HepG2 (cell line): ENCODE results near the gene SYT8. TPM values are rescaled to one million over a fixed set of nuclear protein-coding genes. Genes with fewer than 3 reads are reported as not detected.

ENCODE experiments used
- EED ChIP-seq: sonication (generic); formaldehyde crosslinking; IDR thresholded peaks from 2 replicates; pipeline ENCODE4 v1.5.0; 2020; ENCODE audit warnings: mild to moderate bottlenecking, missing genetic modification reagents
- HBP1 ChIP-seq: IDR thresholded peaks from 2 replicates; pipeline ENCODE4 v1.6.1; 2016; ENCODE audit warnings: low read depth, control low read depth
- MTF2 ChIP-seq: sonication (generic); formaldehyde crosslinking; IDR thresholded peaks from 2 replicates; pipeline ENCODE4 v1.5.0; 2020; ENCODE audit warnings: missing genetic modification reagents, borderline replicate concordance
- TCF7L2 ChIP-seq: IDR thresholded peaks from 2 replicates; pipeline ENCODE4 v1.6.1; 2011; ENCODE audit warnings: mild to moderate bottlenecking, low read depth, low read length, moderate library complexity
- ZNF142 ChIP-seq: sonication (generic); formaldehyde crosslinking; IDR thresholded peaks from 2 replicates; pipeline ENCODE4 v1.4.0; 2020; ENCODE audit warnings: missing genetic modification reagents
- polyA plus RNA-seq, 8 experiments: library from polyadenylated mRNA; depleted of rRNA in 3 of 8; stranded (reverse) in 7 of 8; unstranded in 1 of 8; fragments of >200 nt; fragmentation: Illumina TruSeq in 4 of 8; extraction: Trizol in 4 of 8; gene quantifications; 2 replicates each; pipeline versions ENCODE4 v1.2.1 to v1.2.3, GENCODE V29; 2011 to 2016; ENCODE audit warnings: low read depth in 4 of 8, missing spikeins in 1 of 8, mixed read lengths in 1 of 8; ENCODE audit not compliant: insufficient read depth in 1 of 8
- total RNA-seq, 5 experiments: library from RNA; depleted of rRNA; stranded (reverse); fragments of >200 nt; fragmentation: Illumina TruSeq; extraction: Trizol; gene quantifications; 2 replicates each; pipeline ENCODE4 v1.2.3, GENCODE V29; 2016; ENCODE audit warnings: low read depth in 1 of 5
- TF ChIP-seq, protein P1 (sequence below): sonication (generic); formaldehyde crosslinking; IDR thresholded peaks from 2 replicates; pipeline ENCODE4 v1.5.1; 2020; ENCODE audit warnings: mild to moderate bottlenecking, moderate library complexity, missing genetic modification reagents

The SYT8 gene
- total and polyA plus RNA-seq, 2 of the 13 experiments (the other 11 are each of a cell fraction or from before 2014, with no cell fraction given) = 0.60 to 2.3 TPM

- TF ChIP-seq ZNF142 (CRISPR knock-in tag) (peak; percentile 62; the same call in 1 of the 2 replicates), HBP1 (no peak), MTF2 (no peak; the same call in 1 of the 2 replicates), TCF7L2 (peak; percentile 41; the same call in 1 of the 2 replicates), EED (no peak; the same call in 1 of the 2 replicates)
- TF ChIP-seq, protein P1, sequence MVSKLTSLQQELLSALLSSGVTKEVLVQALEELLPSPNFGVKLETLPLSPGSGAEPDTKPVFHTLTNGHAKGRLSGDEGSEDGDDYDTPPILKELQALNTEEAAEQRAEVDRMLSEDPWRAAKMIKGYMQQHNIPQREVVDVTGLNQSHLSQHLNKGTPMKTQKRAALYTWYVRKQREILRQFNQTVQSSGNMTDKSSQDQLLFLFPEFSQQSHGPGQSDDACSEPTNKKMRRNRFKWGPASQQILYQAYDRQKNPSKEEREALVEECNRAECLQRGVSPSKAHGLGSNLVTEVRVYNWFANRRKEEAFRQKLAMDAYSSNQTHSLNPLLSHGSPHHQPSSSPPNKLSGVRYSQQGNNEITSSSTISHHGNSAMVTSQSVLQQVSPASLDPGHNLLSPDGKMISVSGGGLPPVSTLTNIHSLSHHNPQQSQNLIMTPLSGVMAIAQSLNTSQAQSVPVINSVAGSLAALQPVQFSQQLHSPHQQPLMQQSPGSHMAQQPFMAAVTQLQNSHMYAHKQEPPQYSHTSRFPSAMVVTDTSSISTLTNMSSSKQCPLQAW (CRISPR knock-in tag) = peak; percentile 99
These were observed 7.6 kb downstream of the SYT8 start (continued) for GRCh38 chr11:1842149-1843097.
